Adrenal gland (tissue), 12 donors: ENCODE results near the gene EFTUD2. TPM values are rescaled to one million over a fixed set of nuclear protein-coding genes. Genes with fewer than 3 reads are reported as not detected.

Experiments used
- DNase-seq, 7 donors: peaks; one replicate each; pipeline ENCODE4 v3.0.0-alpha.2; 2019 to 2020
- H3K27ac ChIP-seq, 5 donors: fragments of 200-600 bp; sonication (generic) in 4 of 5; 1 replicate in 3 of 5; 2 replicates in 2 of 5; pipeline versions ENCODE4 v1.5.1 to v1.8.0; 2016 to 2020; ENCODE audit warnings: mild to moderate bottlenecking in 1 of 5
- H3K27me3 ChIP-seq: fragments of 200-600 bp; 2 replicates; pipeline ENCODE4 v1.8.0; 2021
- H3K36me3 ChIP-seq, 2 donors: fragments of 200-600 bp; replicated peaks in 1 of 2; 1 replicate in 1 of 2; 2 replicates in 1 of 2; pipeline versions ENCODE4 v1.5.1 to v1.8.0; 2018 to 2022
- H3K4me1 ChIP-seq, 2 donors: fragments of 200-600 bp; replicated peaks in 1 of 2; 1 replicate in 1 of 2; 2 replicates in 1 of 2; pipeline versions ENCODE4 v1.5.1 to v1.8.0; 2018 to 2021
- H3K4me3 ChIP-seq, 4 donors: fragments of 200-600 bp; sonication (generic) in 3 of 4; one replicate each; pipeline ENCODE4 v1.5.1; 2016 to 2018
- H3K9me3 ChIP-seq, 3 donors: fragments of 200-600 bp; sonication (generic) in 1 of 3; replicated peaks in 1 of 3; 1 replicate in 2 of 3; 2 replicates in 1 of 3; pipeline versions ENCODE4 v1.5.1 to v1.8.0; 2016 to 2021
- CTCF ChIP-seq, 6 experiments: fragments of 450-650 bp in 4 of 6; fragments of 200-600 bp in 2 of 6; sonication (generic) in 1 of 6; IDR thresholded peaks; 1 replicate in 5 of 6; 2 replicates in 1 of 6; pipeline versions ENCODE4 v1.5.1 to v1.8.0; 2016 to 2021; ENCODE audit warnings: antibody characterized with exemption in 6 of 6, mild to moderate bottlenecking in 2 of 6, moderate library complexity in 1 of 6
- POLR2A ChIP-seq, 2 donors: fragments of 450-650 bp; IDR thresholded peaks; one replicate each; pipeline ENCODE4 v1.6.1; 2017; ENCODE audit warnings: antibody characterized with exemption in 2 of 2, mild to moderate bottlenecking in 2 of 2, moderate library complexity in 1 of 2
- WGBS, 4 donors: extraction: QIAGEN DNeasy Blood & Tissue Kit in 2 of 4; methylation state at CpG; one replicate each; pipeline versions ENCODE4 v1.1.5 to v1.1.7; 2013 to 2017; 5-methylcytosine and 5-hydroxymethylcytosine counted together
- intact Hi-C, 2 donors: fragments of 100-400 bp; cut with DNase I; formaldehyde crosslinking; loops; one replicate each; pipeline versions ENCODE4 v1.14.1 to v1.15.0; 2022 to 2023
- polyA plus RNA-seq, 3 donors: library from polyadenylated mRNA; stranded (reverse); fragments of 200-250 nt in 2 of 3; fragments of 350-450 nt in 1 of 3; fragmentation: Illumina TruSeq in 1 of 3; extraction: RNeasy Lipid Tissue Mini Kit (QIAGEN cat#74804) in 1 of 3; gene quantifications; one replicate each; pipeline ENCODE4 v1.2.3, GENCODE V29; 2013 to 2014
- total RNA-seq, 9 donors: library from RNA; depleted of rRNA in 4 of 9; stranded (reverse); fragments of >200 nt in 4 of 9; fragments of 120-200 nt in 1 of 9; fragmentation: NEBNext Ultra II Directional in 1 of 9; extraction: Animal tissue kit (Norgen Biotek cat#: 25700) in 1 of 9; gene quantifications; one replicate each; pipeline versions ENCODE4 v1.1.0 to v1.2.4, GENCODE V29; 2013 to 2023
- donor health status: healthy with polysubstance abuse.
- donor health status: Bipolar disorder and iron deficiency.
- donor health status: DM: yes; HTN: yes; CAD: no.
- donor health status: DM: no; HTN: no; CAD: no.
- donor health status: DM: no; HTN: no; CAD: no.
- donor health status: DM: yes; HTN: yes; CAD: no.

EFTUD2 gene
- total and polyA plus RNA-seq, 12 donors: 30.5 to 122 (median 87.2) TPM

- no peak for DNase-seq
- Histone ChIP-seq H3K36me3 (no peaks in the 10 kb centered on the region), H3K9me3 (no peaks in the 10 kb centered on the region), H3K27ac (no peak overlapping the region), H3K4me3 (no peak overlapping the region), H3K4me1 (no peaks in the 10 kb centered on the region), H3K27me3 (no peaks in the 10 kb centered on the region)
- TF ChIP-seq CTCF (IDR thresholded peaks at IDR 0.05): no peak
- TF ChIP-seq POLR2A (IDR thresholded peaks at IDR 0.05): no peak
- WGBS, 4 donors: 93 to 97% (median 95%) methylated on average over 3 to 9 of the region's 9 CpGs
- intact Hi-C loops: no loop called here
Observed at GRCh38 chr17:44935116-44935515, 35.9 kb upstream of the EFTUD2 start.

- H3K4me3 ChIP-seq: no peak overlapping the region
- H3K27ac ChIP-seq: no peak overlapping the region
- intact Hi-C loops: loop anchor here in 1 of 2 donors (5.0 kb wide), 1 partner anchor 43 kb away; no protein-coding TSS in a partner anchor
- no peaks in the 10 kb centered on the region for H3K4me1 ChIP-seq
- H3K27me3 ChIP-seq: no peaks in the 10 kb centered on the region
- H3K36me3 ChIP-seq: no peaks in the 10 kb centered on the region
- 97 to 99% (median 98%) methylated on average over 6 to 10 of the region's 10 CpGs for WGBS, 4 donors
- no peak for DNase-seq
- H3K9me3 ChIP-seq: no peaks in the 10 kb centered on the region
- TF ChIP-seq POLR2A (IDR thresholded peaks at IDR 0.05) (no peak), CTCF (IDR thresholded peaks at IDR 0.05) (no peak)
Observed at GRCh38 chr17:44934745-44935105, 35.5 kb upstream of the EFTUD2 start.

- Histone ChIP-seq H3K4me3 (no peak overlapping the region), H3K9me3 (no peaks in the 10 kb centered on the region), H3K4me1 (no peaks in the 10 kb centered on the region), H3K36me3 (no peaks in the 10 kb centered on the region), H3K27ac (no peak overlapping the region), H3K27me3 (no peaks in the 10 kb centered on the region)
- intact Hi-C loops: loop anchor here in 1 of 2 donors (5.0 kb wide), 1 partner anchor 43 kb away; no protein-coding TSS in a partner anchor
- 95 to 96% (median 95%) methylated on average over 18 to 34 of the region's 34 CpGs for WGBS, 4 donors
- no peak for DNase-seq
- no peak for TF ChIP-seq POLR2A (IDR thresholded peaks at IDR 0.05)
- no peak for TF ChIP-seq CTCF (IDR thresholded peaks at IDR 0.05)
Observed at GRCh38 chr17:44933824-44934744, 34.8 kb upstream of the EFTUD2 start.

GRCh38 chr17:44932787-44933097 lies 33.5 kb upstream of the EFTUD2 start:
- TF ChIP-seq CTCF (IDR thresholded peaks at IDR 0.05) (no peak), POLR2A (IDR thresholded peaks at IDR 0.05) (no peak)
- H3K27me3 ChIP-seq: no peaks in the 10 kb centered on the region
- no peak for DNase-seq
- no peaks in the 10 kb centered on the region for H3K36me3 ChIP-seq
- 77 to 98% (median 89%) methylated on average over 5 to 6 of the region's 6 CpGs for WGBS, 4 donors
- H3K27ac ChIP-seq: no peak overlapping the region
- no peaks in the 10 kb centered on the region for H3K4me1 ChIP-seq
- H3K9me3 ChIP-seq: no peaks in the 10 kb centered on the region
- no peak overlapping the region for H3K4me3 ChIP-seq
- intact Hi-C loops: loop anchor here in 1 of 2 donors (5.0 kb wide), 1 partner anchor 45 kb away; no protein-coding TSS in a partner anchor
